Measurements from ENCODE around the gene C1orf53.

C1orf53 gene

GRCh38 chr1:197944485-197944884 lies 42.1 kb downstream of the C1orf53 start:
- Histone ChIP-seq H3K4me3 (ENCODE audit: low read depth, low read length) (no peak overlapping the region), H3K9me3 (ENCODE audit: control insufficient read depth, insufficient read depth, low read depth, low read length) (no peaks in the 10 kb centered on the region), H3K36me3 (ENCODE audit: control insufficient read depth in 2 of 2, insufficient read depth in 1 of 2, low read length in 2 of 2) (no peaks in the 10 kb centered on the region), H3K27ac (ENCODE audit: extremely low read depth, low read depth, low read length) (no peak overlapping the region), H3K4me1 (ENCODE audit: control insufficient read depth, insufficient read depth, low read length) (no peaks in the 10 kb centered on the region)
- ChIA-PET CTCF (interaction anchor here (0.6 kb wide), 1 partner anchor 172 kb away, joined by 3 read pairs; no protein-coding TSS in a partner anchor), POLR2A (no interaction called here)
- TF ChIP-seq GLI2 (tag by site-specific recombination; IDR thresholded peaks at IDR 0.05; ENCODE audit: borderline replicate concordance, low read depth), result no peak
- no peak for TF ChIP-seq ELK4 (IDR thresholded peaks at IDR 0.05; ENCODE audit: borderline replicate concordance, low read depth, low read length)
- TF ChIP-seq, protein P1, sequence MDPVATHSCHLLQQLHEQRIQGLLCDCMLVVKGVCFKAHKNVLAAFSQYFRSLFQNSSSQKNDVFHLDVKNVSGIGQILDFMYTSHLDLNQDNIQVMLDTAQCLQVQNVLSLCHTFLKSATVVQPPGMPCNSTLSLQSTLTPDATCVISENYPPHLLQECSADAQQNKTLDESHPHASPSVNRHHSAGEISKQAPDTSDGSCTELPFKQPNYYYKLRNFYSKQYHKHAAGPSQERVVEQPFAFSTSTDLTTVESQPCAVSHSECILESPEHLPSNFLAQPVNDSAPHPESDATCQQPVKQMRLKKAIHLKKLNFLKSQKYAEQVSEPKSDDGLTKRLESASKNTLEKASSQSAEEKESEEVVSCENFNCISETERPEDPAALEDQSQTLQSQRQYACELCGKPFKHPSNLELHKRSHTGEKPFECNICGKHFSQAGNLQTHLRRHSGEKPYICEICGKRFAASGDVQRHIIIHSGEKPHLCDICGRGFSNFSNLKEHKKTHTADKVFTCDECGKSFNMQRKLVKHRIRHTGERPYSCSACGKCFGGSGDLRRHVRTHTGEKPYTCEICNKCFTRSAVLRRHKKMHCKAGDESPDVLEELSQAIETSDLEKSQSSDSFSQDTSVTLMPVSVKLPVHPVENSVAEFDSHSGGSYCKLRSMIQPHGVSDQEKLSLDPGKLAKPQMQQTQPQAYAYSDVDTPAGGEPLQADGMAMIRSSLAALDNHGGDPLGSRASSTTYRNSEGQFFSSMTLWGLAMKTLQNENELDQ (tag by site-specific recombination; IDR thresholded peaks at IDR 0.05; ENCODE audit: low read depth), result no peak
- no peak for TF ChIP-seq ZNF157 (tag by site-specific recombination; IDR thresholded peaks at IDR 0.05)
- no peak for TF ChIP-seq PRDM1 (tag by site-specific recombination; IDR thresholded peaks at IDR 0.05)
- TF ChIP-seq ZSCAN30 (tag by site-specific recombination; IDR thresholded peaks at IDR 0.05), result no peak

DNA sequence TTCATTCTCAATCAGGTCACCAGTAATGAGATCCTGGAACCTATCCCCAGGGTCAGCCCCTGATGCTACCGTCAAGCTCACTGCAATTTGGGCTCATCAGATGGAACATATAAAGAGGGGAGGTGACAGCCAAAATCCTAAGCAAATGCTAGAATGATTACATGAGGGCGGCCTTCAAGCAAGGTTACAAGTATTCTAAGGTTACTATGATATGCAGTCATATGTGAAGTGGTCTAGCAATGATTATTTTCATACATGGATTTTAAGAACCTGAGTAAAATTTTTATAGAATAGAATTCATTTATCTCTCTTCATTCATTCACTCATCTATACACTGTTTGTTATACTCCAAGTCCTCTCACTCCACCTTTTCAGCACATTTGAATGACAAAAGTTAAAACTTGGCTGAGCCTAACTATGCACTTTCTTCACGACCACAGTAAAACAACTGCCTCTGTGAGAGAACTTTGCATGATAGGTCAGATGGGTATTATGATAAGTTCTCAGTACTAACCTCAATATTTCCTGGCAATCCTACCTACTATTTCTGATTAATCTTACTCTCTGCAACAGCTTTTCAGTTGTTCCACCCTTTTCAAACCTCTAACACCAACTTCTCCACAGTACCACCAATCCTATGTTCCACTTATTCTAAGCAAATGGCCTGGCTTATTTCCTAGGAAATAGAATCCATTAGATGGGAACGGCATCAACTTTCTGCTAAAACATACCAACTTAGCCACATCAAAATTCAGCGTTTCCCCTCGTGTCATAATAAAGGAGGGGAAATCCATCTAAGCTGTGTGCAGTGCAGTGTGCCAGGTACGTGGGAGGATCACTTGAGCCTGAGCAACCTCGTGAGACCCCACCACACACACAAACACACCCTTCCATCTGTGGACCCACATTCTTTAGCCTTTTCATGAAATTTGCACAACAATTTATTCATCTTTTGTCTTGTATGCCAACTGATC lies 46.8 kb downstream of the C1orf53 start:
- no peaks in the 10 kb centered on the region for H3K4me1 ChIP-seq (ENCODE audit: control insufficient read depth, insufficient read depth, low read length)
- ChIA-PET CTCF (no interaction called here), POLR2A (no interaction called here)
- H3K27ac ChIP-seq (ENCODE audit: extremely low read depth, low read depth, low read length), result no peak overlapping the region
- TF ChIP-seq ZNF510 (tag by site-specific recombination; IDR thresholded peaks at IDR 0.05; ENCODE audit: insufficient replicate concordance) (no peak), ZBTB17 (tag by site-specific recombination; IDR thresholded peaks at IDR 0.05) (no peak), ZNF555 (tag by site-specific recombination; conservative IDR thresholded peaks at IDR 0.05) (no peak), PRDM6 (tag by site-specific recombination; IDR thresholded peaks at IDR 0.05) (no peak), GLI4 (tag by site-specific recombination; IDR thresholded peaks at IDR 0.05) (no peak)
- TF ChIP-seq, protein P2, sequence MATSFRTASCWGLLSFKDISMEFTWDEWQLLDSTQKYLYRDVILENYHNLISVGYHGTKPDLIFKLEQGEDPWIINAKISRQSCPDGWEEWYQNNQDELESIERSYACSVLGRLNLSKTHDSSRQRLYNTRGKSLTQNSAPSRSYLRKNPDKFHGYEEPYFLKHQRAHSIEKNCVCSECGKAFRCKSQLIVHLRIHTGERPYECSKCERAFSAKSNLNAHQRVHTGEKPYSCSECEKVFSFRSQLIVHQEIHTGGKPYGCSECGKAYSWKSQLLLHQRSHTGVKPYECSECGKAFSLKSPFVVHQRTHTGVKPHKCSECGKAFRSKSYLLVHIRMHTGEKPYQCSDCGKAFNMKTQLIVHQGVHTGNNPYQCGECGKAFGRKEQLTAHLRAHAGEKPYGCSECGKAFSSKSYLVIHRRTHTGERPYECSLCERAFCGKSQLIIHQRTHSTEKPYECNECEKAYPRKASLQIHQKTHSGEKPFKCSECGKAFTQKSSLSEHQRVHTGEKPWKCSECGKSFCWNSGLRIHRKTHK (tag by site-specific recombination; IDR thresholded peaks at IDR 0.05), result no peak
- TF ChIP-seq, protein P3, sequence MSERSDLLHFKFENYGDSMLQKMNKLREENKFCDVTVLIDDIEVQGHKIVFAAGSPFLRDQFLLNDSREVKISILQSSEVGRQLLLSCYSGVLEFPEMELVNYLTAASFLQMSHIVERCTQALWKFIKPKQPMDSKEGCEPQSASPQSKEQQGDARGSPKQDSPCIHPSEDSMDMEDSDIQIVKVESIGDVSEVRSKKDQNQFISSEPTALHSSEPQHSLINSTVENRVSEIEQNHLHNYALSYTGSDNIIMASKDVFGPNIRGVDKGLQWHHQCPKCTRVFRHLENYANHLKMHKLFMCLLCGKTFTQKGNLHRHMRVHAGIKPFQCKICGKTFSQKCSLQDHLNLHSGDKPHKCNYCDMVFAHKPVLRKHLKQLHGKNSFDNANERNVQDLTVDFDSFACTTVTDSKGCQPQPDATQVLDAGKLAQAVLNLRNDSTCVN (tag by site-specific recombination; optimal IDR thresholded peaks at IDR 0.05), result no peak
- TF ChIP-seq, protein P1 (tag by site-specific recombination; IDR thresholded peaks at IDR 0.05; ENCODE audit: low read depth), result no peak
- no peak overlapping the region for H3K4me3 ChIP-seq (ENCODE audit: low read depth, low read length)
- no peaks in the 10 kb centered on the region for H3K36me3 ChIP-seq (ENCODE audit: control insufficient read depth in 2 of 2, insufficient read depth in 1 of 2, low read length in 2 of 2)
- no peaks in the 10 kb centered on the region for H3K9me3 ChIP-seq (ENCODE audit: control insufficient read depth, insufficient read depth, low read depth, low read length)

All from HEK293 (cell line).